ENCODE measurements around the gene WBP1L. TPM values are rescaled to one million over a fixed set of nuclear protein-coding genes. Genes with fewer than 3 reads are reported as not detected.

Gene WBP1L
- total and polyA plus RNA-seq, 2 of the 13 experiments (the other 11 are each of a cell fraction or from before 2014, with no cell fraction given) = 8.3 to 12.3 TPM

- BruUV-seq (replicated peaks) = TSS peak; percentile 74
- POLR2A ChIA-PET = interaction anchor here (0.6 to 2.7 kb wide), 8 partner anchors 10 to 131 kb away, joined by 3 to 10 read pairs (median 5); partner anchors contain the start of gene WBP1L
- no peak for FAIRE-seq
- Histone ChIP-seq H3K4me3 (replicated peaks in 1 of 3; ENCODE audit: insufficient read depth in 1 of 3, low read depth in 2 of 3, low read length in 3 of 3) (peak overlapping the region; percentile 55 to 63 (median 62)), H3K4me1 (ENCODE audit: insufficient read depth, low read length) (peaks cover 43% of the 10 kb centered on the region), H3K4me2 (ENCODE audit: low read depth, low read length) (peak overlapping the region; percentile 97), H4K20me1 (ENCODE audit: insufficient read depth, low read length) (no peaks in the 10 kb centered on the region), H2AFZ (ENCODE audit: low read length) (peak overlapping the region; percentile 29), H3K27ac (ENCODE audit: extremely low read length, insufficient read depth, low read length) (peak overlapping the region; percentile 33), H3K27me3 (ENCODE audit: control insufficient read depth in 1 of 2, insufficient read depth in 2 of 2, low read length in 2 of 2) (no peaks in the 10 kb centered on the region; a peak in 1 of 5 replicates), H3K36me3 (replicated peaks in 1 of 2; ENCODE audit: control insufficient read depth in 1 of 2, insufficient read depth in 2 of 2, low read length in 2 of 2) (0 out of 5 replicates have a peak, but pooled peaks cover 0 to 1% of the 10 kb centered on the region in 2 experiments), H3K79me2 (ENCODE audit: insufficient read depth, low read length) (no peaks in the 10 kb centered on the region), H3K9ac (ENCODE audit: insufficient read depth, low read depth, low read length) (peak overlapping the region; percentile 71), H3K9me3 (ENCODE audit: low read length) (no peaks in the 10 kb centered on the region)
- in situ Hi-C loops (cut with HindIII; ENCODE audit: extremely low pct_ligation_motif_present, low pct_unique_long_range_greater_than_20kb) = no loop called here
- DNase-seq (ENCODE audit: low spot score) = peak; percentile 36
- intact Hi-C loops (cut with micrococcal nuclease; ENCODE audit: unreplicated experiment) = loop anchor here (5.0 kb wide), 1 partner anchor 34 kb away; the partner anchor contains the start of gene WBP1L
- CTCF ChIA-PET (ENCODE audit: low intra/inter-chr PET ratio, low total read pairs) = no interaction called here
- ATAC-seq = peak; percentile 49
- 3% methylated on average over 13 of the region's 17 CpGs for WGBS (ENCODE audit: low lambda C conversion rate)
- TF ChIP-seq, protein P1, sequence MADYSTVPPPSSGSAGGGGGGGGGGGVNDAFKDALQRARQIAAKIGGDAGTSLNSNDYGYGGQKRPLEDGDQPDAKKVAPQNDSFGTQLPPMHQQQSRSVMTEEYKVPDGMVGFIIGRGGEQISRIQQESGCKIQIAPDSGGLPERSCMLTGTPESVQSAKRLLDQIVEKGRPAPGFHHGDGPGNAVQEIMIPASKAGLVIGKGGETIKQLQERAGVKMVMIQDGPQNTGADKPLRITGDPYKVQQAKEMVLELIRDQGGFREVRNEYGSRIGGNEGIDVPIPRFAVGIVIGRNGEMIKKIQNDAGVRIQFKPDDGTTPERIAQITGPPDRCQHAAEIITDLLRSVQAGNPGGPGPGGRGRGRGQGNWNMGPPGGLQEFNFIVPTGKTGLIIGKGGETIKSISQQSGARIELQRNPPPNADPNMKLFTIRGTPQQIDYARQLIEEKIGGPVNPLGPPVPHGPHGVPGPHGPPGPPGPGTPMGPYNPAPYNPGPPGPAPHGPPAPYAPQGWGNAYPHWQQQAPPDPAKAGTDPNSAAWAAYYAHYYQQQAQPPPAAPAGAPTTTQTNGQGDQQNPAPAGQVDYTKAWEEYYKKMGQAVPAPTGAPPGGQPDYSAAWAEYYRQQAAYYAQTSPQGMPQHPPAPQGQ (CRISPR knock-in tag; IDR thresholded peaks at IDR 0.05; ENCODE audit: borderline replicate concordance) = 0 out of 2 replicates have a peak, but pooled peaks have one; percentile 54
- TF ChIP-seq GATAD2A (CRISPR knock-in tag; IDR thresholded peaks at IDR 0.05) (peak; percentile 60), RXRA (CRISPR knock-in tag; IDR thresholded peaks at IDR 0.05) (peak; percentile 29; the same call in 1 of the 2 replicates), ZNF883 (CRISPR knock-in tag; IDR thresholded peaks at IDR 0.05; ENCODE audit: not compliant biosample characterization) (peak; percentile 26), ARID4A (CRISPR knock-in tag; IDR thresholded peaks at IDR 0.05; ENCODE audit: borderline replicate concordance) (peak; percentile 36; the same call in 1 of the 2 replicates), FOXP1 (IDR thresholded peaks at IDR 0.05) (no peak), FOXP1 (CRISPR knock-in tag; IDR thresholded peaks at IDR 0.05) (0 out of 2 replicates have a peak, but pooled peaks have one; percentile 19), PHF21A (CRISPR knock-in tag; IDR thresholded peaks at IDR 0.05) (0 out of 2 replicates have a peak, but pooled peaks have one; percentile 21), ZNF350 (CRISPR knock-in tag; IDR thresholded peaks at IDR 0.05; ENCODE audit: borderline replicate concordance, low read depth) (peak; percentile 28; the same call in 1 of the 2 replicates), ZNF607 (CRISPR knock-in tag; IDR thresholded peaks at IDR 0.05; ENCODE audit: borderline replicate concordance) (no peak), CBX5 (CRISPR knock-in tag; IDR thresholded peaks at IDR 0.05; ENCODE audit: borderline replicate concordance) (0 out of 2 replicates have a peak, but pooled peaks have one; percentile 51), ZFP36 (IDR thresholded peaks at IDR 0.05; ENCODE audit: borderline replicate concordance, low read depth, low read length, partially characterized antibody) (no peak), FOXO1 (CRISPR knock-in tag; IDR thresholded peaks at IDR 0.05) (0 out of 2 replicates have a peak, but pooled peaks have one; percentile 14), HDAC2 (CRISPR knock-in tag; IDR thresholded peaks at IDR 0.05) (no peak)
- TF ChIP-seq, protein P2, sequence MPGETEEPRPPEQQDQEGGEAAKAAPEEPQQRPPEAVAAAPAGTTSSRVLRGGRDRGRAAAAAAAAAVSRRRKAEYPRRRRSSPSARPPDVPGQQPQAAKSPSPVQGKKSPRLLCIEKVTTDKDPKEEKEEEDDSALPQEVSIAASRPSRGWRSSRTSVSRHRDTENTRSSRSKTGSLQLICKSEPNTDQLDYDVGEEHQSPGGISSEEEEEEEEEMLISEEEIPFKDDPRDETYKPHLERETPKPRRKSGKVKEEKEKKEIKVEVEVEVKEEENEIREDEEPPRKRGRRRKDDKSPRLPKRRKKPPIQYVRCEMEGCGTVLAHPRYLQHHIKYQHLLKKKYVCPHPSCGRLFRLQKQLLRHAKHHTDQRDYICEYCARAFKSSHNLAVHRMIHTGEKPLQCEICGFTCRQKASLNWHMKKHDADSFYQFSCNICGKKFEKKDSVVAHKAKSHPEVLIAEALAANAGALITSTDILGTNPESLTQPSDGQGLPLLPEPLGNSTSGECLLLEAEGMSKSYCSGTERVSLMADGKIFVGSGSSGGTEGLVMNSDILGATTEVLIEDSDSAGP (CRISPR knock-in tag; IDR thresholded peaks at IDR 0.05; ENCODE audit: borderline replicate concordance) = peak; percentile 34; the same call in 1 of the 2 replicates
These were observed 32.4 kb downstream of the WBP1L start for GRCh38 chr10:102775935-102776669.
